Neutrophil (primary cell): Measurements from ENCODE around the gene SRSF11.

Experiments used
- H3K27ac ChIP-seq: fragments of 200-600 bp; sonication (generic); 2 replicates; pipeline ENCODE4 v1.5.1; 2016; ENCODE audit warnings: mild to moderate bottlenecking, moderate library complexity
- H3K27me3 ChIP-seq: fragments of 200-600 bp; sonication (generic); 2 replicates; pipeline ENCODE4 v1.6.0; 2016; ENCODE audit warnings: mild to moderate bottlenecking
- H3K36me3 ChIP-seq: fragments of 200-600 bp; sonication (generic); 2 replicates; pipeline ENCODE4 v1.5.1; 2017
- H3K4me1 ChIP-seq, 2 experiments: fragments of 200-600 bp in 1 of 2; sonication (generic) in 1 of 2; 1 replicate in 1 of 2; 2 replicates in 1 of 2; pipeline versions ENCODE4 v1.5.1 to v1.6.1; 2013 to 2016; ENCODE audit warnings: low read depth in 1 of 2, low read length in 1 of 2, mild to moderate bottlenecking in 1 of 2, moderate library complexity in 1 of 2; ENCODE audit not compliant: control insufficient read depth in 1 of 2, insufficient read depth in 1 of 2
- H3K4me3 ChIP-seq, 2 experiments: fragments of 200-600 bp in 1 of 2; sonication (generic) in 1 of 2; 1 replicate in 1 of 2; 2 replicates in 1 of 2; pipeline ENCODE4 v1.5.1; 2013 to 2016; ENCODE audit warnings: low read depth in 1 of 2, low read length in 1 of 2, mild to moderate bottlenecking in 1 of 2, moderate library complexity in 1 of 2
- H3K9me3 ChIP-seq: fragments of 200-600 bp; sonication (generic); 2 replicates; pipeline ENCODE4 v1.5.1; 2016
- CTCF ChIP-seq: fragments of 200-600 bp; sonication (generic); IDR thresholded peaks from 2 replicates; pipeline ENCODE4 v1.5.1; 2016; ENCODE audit warnings: antibody characterized with exemption

Gene SRSF11

GRCh38 chr1:70210820-70211219 lies 10.4 kb upstream of the SRSF11 start:
- Histone ChIP-seq H3K4me1 (peaks cover 8 to 12% of the 10 kb centered on the region in 2 experiments), H3K9me3 (no peaks in the 10 kb centered on the region), H3K27me3 (no peaks in the 10 kb centered on the region), H3K36me3 (no peaks in the 10 kb centered on the region), H3K4me3 (no peak overlapping the region), H3K27ac (no peak overlapping the region)
- no peak for TF ChIP-seq CTCF

GRCh38 chr1:70211541-70211940 lies 9.6 kb upstream of the SRSF11 start:
- no peak for TF ChIP-seq CTCF
- no peaks in the 10 kb centered on the region for H3K36me3 ChIP-seq
- peaks cover 2 to 5% of the 10 kb centered on the region in 2 experiments for H3K4me1 ChIP-seq
- H3K27me3 ChIP-seq: no peaks in the 10 kb centered on the region
- H3K27ac ChIP-seq: no peak overlapping the region
- H3K4me3 ChIP-seq: no peak overlapping the region
- no peaks in the 10 kb centered on the region for H3K9me3 ChIP-seq

- TF ChIP-seq CTCF: no peak
- Histone ChIP-seq H3K4me3 (no peak overlapping the region), H3K9me3 (no peaks in the 10 kb centered on the region), H3K27ac (peak overlapping the region; percentile 9), H3K36me3 (peaks cover 9% of the 10 kb centered on the region), H3K27me3 (no peaks in the 10 kb centered on the region), H3K4me1 (peaks cover 28 to 29% of the 10 kb centered on the region in 2 experiments)
These were observed 1.2 kb upstream of the SRSF11 start for GRCh38 chr1:70220015-70220414.

GRCh38 chr1:70220517-70221237 lies 503 bp upstream of the SRSF11 start:
- peaks cover 28 to 29% of the 10 kb centered on the region in 2 experiments for H3K4me1 ChIP-seq
- no peaks in the 10 kb centered on the region for H3K27me3 ChIP-seq
- peak overlapping the region; percentile 79 to 83 for H3K4me3 ChIP-seq
- H3K27ac ChIP-seq: peak overlapping the region; percentile 95
- peaks cover 15% of the 10 kb centered on the region for H3K36me3 ChIP-seq
- no peak for TF ChIP-seq CTCF
- no peaks in the 10 kb centered on the region for H3K9me3 ChIP-seq

- Histone ChIP-seq H3K27me3 (no peaks in the 10 kb centered on the region), H3K27ac (peak overlapping the region; percentile 95), H3K4me1 (peaks cover 28 to 29% of the 10 kb centered on the region in 2 experiments), H3K36me3 (peaks cover 15% of the 10 kb centered on the region), H3K4me3 (no peak overlapping the region), H3K9me3 (no peaks in the 10 kb centered on the region)
- TF ChIP-seq CTCF: no peak
These were observed 1.6 kb downstream of the SRSF11 start for GRCh38 chr1:70222716-70223235.
